ENCODE data around the gene EXOC2. TPM values are rescaled to one million over a fixed set of nuclear protein-coding genes. Genes with fewer than 3 reads are reported as not detected.

Gene EXOC2
- total RNA-seq, 3 donors from 2014 or later: 19.7 to 37.3 (median 26.5) TPM

GRCh38 chr6:583635-584034, 109.3 kb downstream of the EXOC2 start:
- intact Hi-C loops (cut with DNase I; ENCODE audit: low total_unique reads): no loop called here
- no peak overlapping the region for H3K4me3 ChIP-seq
- no peaks in the 10 kb centered on the region for H3K27me3 ChIP-seq
- no peaks in the 10 kb centered on the region for H3K4me1 ChIP-seq
- no peak for DNase-seq (ENCODE audit: low spot score in 2 of 2)
- H3K9me3 ChIP-seq: no peaks in the 10 kb centered on the region
- H3K36me3 ChIP-seq: no peaks in the 10 kb centered on the region
- H3K27ac ChIP-seq: no peak overlapping the region
- TF ChIP-seq POLR2AphosphoS5 (IDR thresholded peaks at IDR 0.05): no peak
- no peak for TF ChIP-seq POLR2A (IDR thresholded peaks at IDR 0.05)
- no peak for TF ChIP-seq CTCF (IDR thresholded peaks at IDR 0.05)

- DNase-seq (ENCODE audit: low spot score in 2 of 2): no peak
- Histone ChIP-seq H3K9me3 (no peaks in the 10 kb centered on the region), H3K36me3 (no peaks in the 10 kb centered on the region), H3K4me1 (no peaks in the 10 kb centered on the region), H3K4me3 (no peak overlapping the region), H3K27ac (no peak overlapping the region), H3K27me3 (no peaks in the 10 kb centered on the region)
- intact Hi-C loops (cut with DNase I; ENCODE audit: low total_unique reads): no loop called here
- TF ChIP-seq POLR2AphosphoS5 (IDR thresholded peaks at IDR 0.05) (no peak), CTCF (IDR thresholded peaks at IDR 0.05) (no peak), POLR2A (IDR thresholded peaks at IDR 0.05) (no peak)
Observed at GRCh38 chr6:583116-583515, 109.8 kb downstream of the EXOC2 start.

- intact Hi-C loops (cut with DNase I; ENCODE audit: low total_unique reads): no loop called here
- Histone ChIP-seq H3K27me3 (no peaks in the 10 kb centered on the region), H3K36me3 (no peaks in the 10 kb centered on the region), H3K4me3 (no peak overlapping the region), H3K27ac (no peak overlapping the region), H3K4me1 (no peaks in the 10 kb centered on the region), H3K9me3 (no peaks in the 10 kb centered on the region)
- DNase-seq (ENCODE audit: low spot score in 2 of 2): no peak
- no peak for TF ChIP-seq POLR2AphosphoS5 (IDR thresholded peaks at IDR 0.05)
- no peak for TF ChIP-seq CTCF (IDR thresholded peaks at IDR 0.05)
- TF ChIP-seq POLR2A (IDR thresholded peaks at IDR 0.05): no peak
Observed at GRCh38 chr6:582370-582769, 110.6 kb downstream of the EXOC2 start.

- intact Hi-C loops (cut with DNase I; ENCODE audit: low total_unique reads): no loop called here
- DNase-seq (ENCODE audit: low spot score in 2 of 2): no peak
- no peaks in the 10 kb centered on the region for H3K36me3 ChIP-seq
- H3K27me3 ChIP-seq: no peaks in the 10 kb centered on the region
- no peak overlapping the region for H3K27ac ChIP-seq
- TF ChIP-seq CTCF (IDR thresholded peaks at IDR 0.05) (no peak), POLR2AphosphoS5 (IDR thresholded peaks at IDR 0.05) (no peak), POLR2A (IDR thresholded peaks at IDR 0.05) (no peak)
- no peak overlapping the region for H3K4me3 ChIP-seq
- H3K9me3 ChIP-seq: no peaks in the 10 kb centered on the region
- H3K4me1 ChIP-seq: no peaks in the 10 kb centered on the region
Observed at GRCh38 chr6:579339-579738, 113.6 kb downstream of the EXOC2 start.

GRCh38 chr6:572596-573265, 120.2 kb downstream of the EXOC2 start:
- H3K9me3 ChIP-seq: no peaks in the 10 kb centered on the region

More at GRCh38 chr6:572596-573265, 120.2 kb downstream of the EXOC2 start:
- TF ChIP-seq POLR2A (IDR thresholded peaks at IDR 0.05): no peak
- no peak for TF ChIP-seq CTCF (IDR thresholded peaks at IDR 0.05)
- no peak for TF ChIP-seq POLR2AphosphoS5 (IDR thresholded peaks at IDR 0.05)
- Histone ChIP-seq H3K4me3 (no peak overlapping the region), H3K27me3 (no peaks in the 10 kb centered on the region), H3K36me3 (peaks cover 3% of the 10 kb centered on the region), H3K4me1 (no peaks in the 10 kb centered on the region), H3K27ac (no peak overlapping the region)
- DNase-seq (ENCODE audit: low spot score in 2 of 2): no peak
- intact Hi-C loops (cut with DNase I; ENCODE audit: low total_unique reads): no loop called here

All from breast epithelium (tissue), 4 donors.